ENCODE data around the gene TMEM165. TPM values are rescaled to one million over a fixed set of nuclear protein-coding genes. Genes with fewer than 3 reads are reported as not detected.

Gene TMEM165
- total RNA-seq, 4 donors from 2014 or later: 175 to 226 (median 189) TPM

- Histone ChIP-seq H3K9me3 (no peaks in the 10 kb centered on the region), H3K27me3 (no peaks in the 10 kb centered on the region), H3K4me3 (replicated peaks in 1 of 3) (no peak overlapping the region), H3K4me1 (no peaks in the 10 kb centered on the region), H3K27ac (no peak overlapping the region), H3K36me3 (peaks cover 0 to 8% of the 10 kb centered on the region in 2 donors)
- 92 to 96% methylated on average over 2 of the region's 2 CpGs for WGBS, 2 donors
- TF ChIP-seq CTCF (IDR thresholded peaks at IDR 0.05) (no peak), POLR2A (IDR thresholded peaks at IDR 0.05) (no peak)
- intact Hi-C loops (cut with DNase I): no loop called here
- DNase-seq: no peak
Measured at GRCh38 chr4:55458611-55459010, 62.9 kb downstream of the TMEM165 start.

GRCh38 chr4:55466001-55466400, 70.2 kb downstream of the TMEM165 start:
- 93 to 99% methylated on average over 3 of the region's 3 CpGs for WGBS, 2 donors
- Histone ChIP-seq H3K4me1 (no peaks in the 10 kb centered on the region), H3K27me3 (no peaks in the 10 kb centered on the region), H3K9me3 (no peaks in the 10 kb centered on the region), H3K4me3 (replicated peaks in 1 of 3) (no peak overlapping the region), H3K36me3 (peaks cover 6% of the 10 kb centered on the region in 2 donors), H3K27ac (no peak overlapping the region)
- intact Hi-C loops (cut with DNase I): no loop called here
- no peak for DNase-seq
- no peak for TF ChIP-seq CTCF (IDR thresholded peaks at IDR 0.05)
- TF ChIP-seq POLR2A (IDR thresholded peaks at IDR 0.05): no peak

GRCh38 chr4:55468724-55469123, 73.0 kb downstream of the TMEM165 start:
- H3K9me3 ChIP-seq: no peaks in the 10 kb centered on the region
- intact Hi-C loops (cut with DNase I): no loop called here
- H3K27me3 ChIP-seq: no peaks in the 10 kb centered on the region
- no peak overlapping the region for H3K27ac ChIP-seq
- no peak for DNase-seq
- H3K4me1 ChIP-seq: no peaks in the 10 kb centered on the region
- WGBS, 2 donors: 92 to 95% methylated on average over 2 of the region's 2 CpGs
- H3K36me3 ChIP-seq: peaks cover 6 to 13% of the 10 kb centered on the region in 2 donors
- H3K4me3 ChIP-seq (replicated peaks in 1 of 3): no peak overlapping the region
- no peak for TF ChIP-seq POLR2A (IDR thresholded peaks at IDR 0.05)
- no peak for TF ChIP-seq CTCF (IDR thresholded peaks at IDR 0.05)

GRCh38 chr4:55469979-55470378, 74.2 kb downstream of the TMEM165 start:
- no peak for TF ChIP-seq POLR2A (IDR thresholded peaks at IDR 0.05)
- no peak for TF ChIP-seq CTCF (IDR thresholded peaks at IDR 0.05)
- Histone ChIP-seq H3K27ac (no peak overlapping the region), H3K27me3 (no peaks in the 10 kb centered on the region), H3K36me3 (peaks cover 12 to 22% of the 10 kb centered on the region in 2 donors), H3K4me3 (replicated peaks in 1 of 3) (no peak overlapping the region), H3K9me3 (no peaks in the 10 kb centered on the region), H3K4me1 (no peaks in the 10 kb centered on the region)
- intact Hi-C loops (cut with DNase I): no loop called here
- 98 to 100% methylated on average over 1 of the region's 1 CpG for WGBS, 2 donors
- DNase-seq: no peak

Small RNA genes within 50 kb of the gene (small RNA-seq; reads per million reads assigned to genes)
- gene RF00019: not detected

Other genes with a start within 250 kb of the TMEM165 start
- 10 to 100 TPM in 1 of 4 donors, 1 to 10 TPM in 3; 2.7 to 12.0 (median 7.0) TPM for gene SRD5A3, start 49.7 kb upstream of the TMEM165 start, total RNA-seq
- gene CLOCK, start 151.0 kb downstream of the TMEM165 start, total RNA-seq: 10 to 100 TPM; 26.1 to 60.3 (median 31.6) TPM
- not detected for gene PDCL2, start 196.3 kb downstream of the TMEM165 start, total RNA-seq
- gene NMU, start 240.3 kb downstream of the TMEM165 start, total RNA-seq: 1 to 10 TPM in 1 of 4 donors, under 1 TPM in 1, not detected in 2; 0.88 to 9.0 TPM